SK-N-MC (cell line): Measurements from ENCODE around the gene METAP2.

ENCODE experiments used
- EZH2 ChIP-seq: fragments of 200-600 bp; sonication (generic); IDR thresholded peaks from one replicate; pipeline ENCODE4 v1.6.1; 2017; ENCODE audit warnings: antibody characterized with exemption
- POLR2AphosphoS5 ChIP-seq: IDR thresholded peaks from 2 replicates; pipeline ENCODE4 v1.6.1; 2012; ENCODE audit warnings: mild to moderate bottlenecking, low read depth, low read length, borderline replicate concordance

DNA sequence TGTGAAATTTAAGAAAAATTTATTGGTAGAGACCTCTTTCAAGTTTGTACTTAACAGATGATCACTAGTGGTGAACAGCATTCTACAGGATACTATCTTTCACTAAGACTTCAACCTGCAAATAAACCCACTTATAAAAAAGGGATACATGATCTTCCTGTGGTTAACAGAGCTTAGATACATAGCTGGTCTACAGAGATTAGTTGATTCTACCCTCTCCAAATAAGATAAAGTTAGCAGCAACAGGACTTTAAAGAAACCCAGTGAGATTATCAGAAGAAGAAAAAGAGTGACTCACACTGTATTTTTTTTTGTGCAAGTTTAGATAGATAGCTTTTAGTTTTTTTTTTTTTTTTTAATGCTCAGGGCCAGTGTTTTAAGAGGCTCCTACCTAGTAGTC, 42.8 kb downstream of the METAP2 start:
- no peak for TF ChIP-seq POLR2AphosphoS5
- no peak for TF ChIP-seq EZH2
